Activated gamma-delta T cell treated with Interleukin-2 at 50 U/mL for 16 hours (primary cell): ENCODE results near the gene ZNF407.
A peak's percentile ranks its signal among the peaks of the same experiment; 100 is the strongest.

Source experiments
- DNase-seq: peaks from one replicate; pipeline ENCODE4 v3.0.0-alpha.2; 2020

Gene ZNF407

DNA sequence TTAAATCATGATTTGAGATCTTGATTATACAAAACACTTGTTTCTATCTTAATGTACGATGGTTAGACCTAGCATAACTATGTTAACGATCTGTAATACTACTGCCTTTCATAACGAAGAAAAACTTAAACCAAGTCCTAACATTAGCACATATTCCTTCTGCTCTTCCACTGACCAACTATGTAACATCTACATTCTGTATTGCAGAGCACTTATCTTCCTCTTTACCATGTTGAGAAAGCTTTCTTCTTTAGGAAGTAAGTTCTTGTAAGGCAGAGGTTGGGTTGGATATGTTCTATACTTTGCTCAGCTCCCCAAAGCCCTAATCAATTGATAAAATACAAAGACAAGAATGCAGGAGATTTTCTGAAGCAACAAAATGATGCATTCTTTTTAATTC lies 7.9 kb upstream of the ZNF407 start:
- no peak for DNase-seq

DNA sequence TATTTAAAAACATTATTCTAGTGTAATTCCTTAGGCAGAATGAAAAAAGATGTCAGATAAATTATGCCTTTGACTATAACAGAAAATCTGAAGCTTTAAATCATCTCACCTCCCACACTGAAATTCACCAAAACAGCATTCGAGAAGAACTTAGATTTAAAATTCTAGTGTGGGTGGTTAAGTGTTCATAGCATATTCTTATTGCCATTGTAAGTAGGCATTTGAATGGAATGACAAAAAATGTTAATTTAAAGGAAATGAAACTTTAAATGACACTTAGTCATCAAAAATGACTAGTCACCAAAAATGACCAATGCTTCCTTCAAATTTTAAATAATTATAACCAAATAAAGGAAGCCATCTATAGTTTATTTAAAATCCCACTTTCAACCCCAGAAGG lies 7.0 kb upstream of the ZNF407 start:
- DNase-seq, result no peak

DNA sequence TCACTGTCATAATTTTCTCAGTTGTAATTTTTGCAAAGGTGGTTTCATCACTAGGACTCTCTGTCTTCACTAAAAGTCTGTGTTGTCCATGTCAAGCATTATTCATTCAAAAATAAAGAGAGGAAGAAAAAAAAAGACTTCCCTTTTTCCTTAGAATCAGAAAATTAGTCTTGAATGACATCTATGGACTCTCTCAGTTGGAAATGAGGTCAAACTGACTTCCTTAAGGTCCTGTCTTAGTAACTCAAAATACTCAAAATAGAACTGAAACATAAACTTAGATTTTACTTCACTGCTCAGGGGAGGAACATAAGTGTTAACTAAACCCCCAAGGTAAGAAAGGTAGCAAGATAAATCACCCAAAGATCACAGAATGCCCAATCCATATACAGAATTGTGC lies 2.2 kb upstream of the ZNF407 start:
- DNase-seq, result no peak

DNA sequence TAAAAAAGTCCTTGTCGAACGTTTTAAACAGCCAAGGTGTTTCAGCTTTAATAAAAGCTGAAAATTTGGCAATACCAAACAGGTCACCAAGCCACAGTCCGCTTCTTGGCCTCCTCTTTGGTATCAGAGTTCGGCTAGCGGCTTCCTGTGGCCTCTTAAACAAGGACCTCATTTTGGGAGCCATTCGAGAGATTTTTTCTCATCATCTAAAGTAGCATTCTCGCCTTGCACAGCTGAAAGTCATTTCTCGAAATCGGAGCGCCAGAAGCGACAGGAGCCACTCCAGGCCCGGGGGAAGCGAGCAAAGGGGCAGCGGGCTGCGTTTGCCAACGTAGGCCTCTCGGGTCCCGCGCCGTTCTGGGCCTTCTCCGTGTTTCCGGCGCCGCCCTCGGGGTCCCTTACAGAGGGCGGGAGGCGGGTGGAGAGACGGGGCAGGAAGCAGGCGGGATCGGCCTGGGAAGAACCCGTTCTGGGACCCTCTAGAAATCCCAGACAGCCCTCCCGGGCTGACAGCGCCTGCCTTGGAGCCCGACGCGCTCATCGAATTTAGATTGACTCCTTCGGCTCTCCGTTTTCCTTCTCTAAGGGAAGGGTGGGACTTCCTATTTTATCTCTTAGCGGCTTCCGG lies 522 bp upstream of the ZNF407 start:
- DNase-seq, result peak; percentile 61

DNA sequence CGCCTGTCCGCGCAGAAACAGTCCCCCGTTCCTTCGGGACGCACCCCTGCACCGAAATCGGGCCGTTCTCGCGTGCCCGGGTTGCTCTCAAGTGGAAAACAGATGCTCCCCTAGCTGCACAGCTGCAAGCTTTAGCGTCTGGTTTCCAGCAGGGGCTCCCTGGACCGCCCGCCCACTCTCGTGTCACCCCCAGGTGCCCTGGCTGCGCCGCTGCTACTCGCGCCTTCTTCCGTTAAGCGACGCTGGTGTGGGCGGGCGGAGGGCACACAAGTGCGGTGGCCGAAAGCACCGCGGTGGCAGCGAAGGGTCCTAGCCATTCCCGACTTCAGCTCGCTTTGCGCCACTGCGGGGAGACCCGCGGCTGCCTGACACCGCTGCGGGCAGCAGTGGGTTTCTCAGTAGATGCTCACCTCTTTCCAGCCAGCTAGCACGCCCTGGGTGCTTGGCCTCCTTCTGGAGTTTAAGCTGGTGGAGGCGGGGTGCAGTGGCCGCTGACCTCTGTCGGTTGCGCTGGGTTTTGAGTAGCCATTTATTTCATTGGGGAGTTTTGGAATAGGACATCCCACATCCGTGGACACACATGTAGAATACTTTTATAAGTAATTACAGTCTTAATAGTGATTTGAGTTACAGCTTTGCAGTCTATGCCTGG lies 806 bp downstream of the ZNF407 start:
- peak; percentile 72 for DNase-seq

DNA sequence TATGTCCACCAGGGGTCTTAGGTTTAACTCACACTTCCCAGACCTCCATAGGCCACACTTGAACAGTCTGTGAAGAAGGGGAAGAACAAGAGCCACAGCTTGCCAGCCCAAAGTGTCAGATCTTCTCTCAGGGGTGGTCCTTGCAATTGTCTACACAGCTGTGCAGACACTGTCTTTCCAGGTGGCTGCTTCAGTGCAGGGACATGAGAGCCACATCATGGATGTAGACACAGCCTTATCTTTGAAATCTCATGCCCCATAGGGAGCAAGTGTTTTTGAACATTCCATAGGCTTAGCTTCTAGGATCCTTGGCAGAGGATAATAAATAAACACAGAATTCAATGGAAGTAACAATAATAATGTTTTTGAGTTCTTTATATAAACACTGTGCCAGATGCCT lies 6.7 kb downstream of the ZNF407 start:
- no peak for DNase-seq

DNA sequence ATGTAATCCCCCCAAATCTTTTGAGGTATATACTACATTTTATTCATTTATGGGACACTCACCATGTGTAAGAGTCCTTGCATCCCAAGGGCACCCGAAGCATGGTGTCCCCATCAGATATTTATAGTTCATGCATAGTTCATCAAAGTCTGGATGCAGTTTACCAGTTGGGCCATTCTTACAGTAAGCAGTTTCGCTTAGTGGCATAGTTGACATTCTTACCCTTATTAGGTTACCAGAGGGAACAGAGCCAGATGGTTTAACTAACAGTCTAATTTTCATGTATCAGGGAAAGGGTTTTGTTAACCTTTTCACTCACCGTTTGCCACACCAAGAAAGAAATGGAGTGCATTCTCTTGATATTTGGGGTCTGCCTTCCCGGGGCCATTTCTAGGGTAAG lies 7.1 kb downstream of the ZNF407 start:
- DNase-seq, result no peak

DNA sequence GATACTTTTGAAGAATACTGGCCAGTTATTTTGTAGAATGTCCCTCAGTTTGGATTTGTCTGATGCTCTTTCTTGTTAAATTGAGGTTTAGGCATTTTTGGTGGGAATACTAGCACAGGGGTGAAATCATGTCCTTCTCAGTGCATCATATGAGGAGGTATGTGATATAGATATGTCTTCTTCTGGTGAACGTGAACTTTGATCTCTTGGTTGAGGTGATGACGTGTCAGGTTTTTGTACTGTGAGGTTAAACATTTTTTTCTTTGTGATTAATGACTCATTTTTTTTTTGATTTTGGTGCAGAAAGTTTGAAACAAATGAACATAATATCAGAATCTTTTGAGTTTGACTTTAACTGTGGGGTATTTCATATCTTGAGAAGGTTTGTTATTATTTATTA lies 11.0 kb downstream of the ZNF407 start:
- no peak for DNase-seq

DNA sequence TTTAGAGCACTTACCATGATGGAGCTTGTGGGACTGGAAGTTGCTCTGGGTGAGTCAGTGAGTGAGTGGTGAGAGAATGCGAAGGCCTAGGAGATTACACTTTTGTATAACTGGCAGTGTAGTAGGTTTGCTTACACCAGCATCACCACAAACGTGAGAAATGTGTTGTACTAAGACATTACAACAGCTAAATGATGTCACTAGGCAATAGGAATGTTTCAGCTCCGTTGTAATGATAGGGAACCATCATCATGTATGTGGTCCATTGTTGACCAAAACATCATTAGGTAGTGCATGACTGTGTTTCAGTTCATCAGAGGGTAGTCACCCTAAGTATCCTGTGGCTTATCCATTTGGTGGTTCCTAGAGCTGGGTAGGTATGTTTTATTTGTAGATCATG lies 11.9 kb downstream of the ZNF407 start:
- DNase-seq, result no peak

DNA sequence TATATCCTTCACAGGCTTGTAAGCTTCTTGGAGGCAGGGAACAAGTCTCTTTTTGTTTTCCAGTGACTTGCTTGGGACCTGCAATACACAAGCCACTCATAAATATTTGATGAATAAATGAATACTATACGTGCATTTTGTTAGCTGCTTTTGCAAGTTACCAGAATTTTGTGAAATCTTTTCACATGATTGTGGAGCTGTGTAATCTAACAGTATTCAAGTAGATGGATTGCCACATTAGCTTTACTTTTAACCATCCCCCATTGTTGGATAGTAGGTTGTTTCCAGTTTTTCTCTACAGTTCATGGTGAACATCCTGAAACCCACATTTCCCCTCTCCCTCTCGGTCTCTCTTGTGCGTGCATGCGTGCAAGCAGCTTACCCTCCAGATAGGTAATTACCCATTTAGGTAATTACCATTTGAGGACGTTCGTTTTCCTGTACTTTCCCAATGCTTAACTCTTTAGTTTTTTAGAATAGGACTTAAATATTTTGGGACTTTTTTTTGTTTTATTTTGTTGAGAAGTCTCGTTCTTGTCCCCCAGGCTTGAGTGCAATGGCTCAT lies 12.5 kb downstream of the ZNF407 start:
- no peak for DNase-seq

DNA sequence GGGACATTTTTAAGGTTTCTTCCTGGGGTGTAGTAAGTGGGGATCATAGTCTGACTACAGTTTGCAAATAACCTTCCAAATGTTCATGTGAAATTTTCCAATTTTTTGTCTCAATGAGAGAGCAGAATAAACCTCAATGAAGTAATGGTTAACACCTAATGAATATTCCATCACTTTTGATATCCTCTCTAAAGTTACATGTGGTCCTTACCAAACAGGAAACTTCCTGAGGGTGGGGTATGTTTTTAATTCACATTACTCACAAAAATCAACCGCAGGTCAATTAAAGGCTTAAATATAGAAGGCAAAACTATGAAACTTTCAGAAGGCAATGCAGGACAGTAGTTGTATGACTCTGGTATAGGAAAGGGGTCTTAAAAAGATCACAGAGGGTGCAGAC lies 13.2 kb downstream of the ZNF407 start:
- no peak for DNase-seq

DNA sequence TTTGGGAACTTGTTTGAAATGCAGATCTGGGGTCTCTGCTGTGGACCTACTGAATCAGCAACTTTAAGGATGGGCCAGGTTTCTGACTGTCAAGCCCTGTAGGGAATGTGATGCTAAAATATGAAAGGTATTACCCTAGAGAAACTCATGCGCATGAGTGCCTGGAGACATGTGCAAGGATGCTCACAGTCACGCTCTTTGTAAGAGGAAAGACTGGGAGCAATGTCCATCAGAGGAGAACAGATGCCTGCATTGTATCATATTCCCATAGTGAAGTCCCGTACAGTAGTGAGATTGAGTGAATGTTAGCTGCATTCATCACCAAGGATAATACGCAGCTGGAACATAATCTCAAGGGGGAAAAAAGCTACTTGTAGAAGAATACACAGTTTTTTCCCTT lies 14.1 kb downstream of the ZNF407 start:
- DNase-seq, result no peak

DNA sequence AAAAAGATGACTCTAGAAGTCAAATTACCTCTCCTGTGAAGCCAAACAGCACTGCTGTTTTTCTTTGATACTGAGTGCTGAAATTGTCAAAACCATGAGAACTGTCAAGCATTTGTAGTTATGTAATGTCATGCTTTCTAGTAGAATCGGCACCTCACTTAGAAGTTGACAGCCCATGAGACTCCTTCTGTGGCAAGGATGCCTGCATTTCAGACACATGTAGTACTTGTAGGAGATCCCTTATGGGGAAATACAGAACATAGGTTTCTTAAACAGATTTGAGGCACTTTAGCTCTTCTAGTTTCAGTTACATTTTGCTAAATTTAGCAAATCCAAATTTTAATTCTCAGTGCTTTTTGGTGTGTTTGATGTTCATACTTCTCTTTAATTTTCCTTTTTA lies 15.7 kb downstream of the ZNF407 start:
- DNase-seq, result no peak

DNA sequence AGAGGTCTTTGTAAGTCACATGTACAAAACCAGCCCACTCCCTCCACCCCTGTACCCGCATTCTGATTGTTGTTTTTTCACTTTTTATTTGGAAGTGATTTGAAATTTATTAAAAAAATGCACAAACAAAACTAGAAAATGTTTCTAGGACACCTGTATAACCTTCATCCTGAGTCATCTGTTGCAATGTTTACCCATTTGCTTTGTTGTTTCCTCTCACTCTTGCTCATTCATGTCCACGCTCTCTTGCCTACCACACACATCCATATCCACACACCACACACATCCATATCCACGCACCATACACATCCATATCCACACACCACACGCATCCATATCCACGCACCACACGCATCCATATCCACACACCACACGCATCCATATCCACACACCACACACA lies 18.8 kb downstream of the ZNF407 start:
- DNase-seq, result no peak

DNA sequence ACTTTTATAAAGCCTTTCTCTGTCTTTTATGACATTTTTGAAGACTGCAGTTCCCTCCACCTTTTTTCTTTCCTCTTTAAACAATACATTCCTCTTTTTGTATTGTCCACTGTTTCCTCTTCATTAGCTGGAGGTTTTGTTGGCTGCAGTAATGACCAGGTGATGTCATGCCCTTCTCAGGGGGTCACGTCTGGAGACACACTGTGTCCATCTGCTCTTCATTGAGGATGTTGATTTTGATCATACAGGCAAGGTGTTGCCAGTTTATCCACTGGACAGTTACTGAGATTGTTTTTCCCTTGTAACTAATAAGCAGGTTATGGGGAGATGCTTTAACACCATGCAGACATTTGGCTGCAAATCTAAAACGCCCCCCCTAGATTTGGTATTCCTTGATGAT lies 19.8 kb downstream of the ZNF407 start:
- no peak for DNase-seq

DNA sequence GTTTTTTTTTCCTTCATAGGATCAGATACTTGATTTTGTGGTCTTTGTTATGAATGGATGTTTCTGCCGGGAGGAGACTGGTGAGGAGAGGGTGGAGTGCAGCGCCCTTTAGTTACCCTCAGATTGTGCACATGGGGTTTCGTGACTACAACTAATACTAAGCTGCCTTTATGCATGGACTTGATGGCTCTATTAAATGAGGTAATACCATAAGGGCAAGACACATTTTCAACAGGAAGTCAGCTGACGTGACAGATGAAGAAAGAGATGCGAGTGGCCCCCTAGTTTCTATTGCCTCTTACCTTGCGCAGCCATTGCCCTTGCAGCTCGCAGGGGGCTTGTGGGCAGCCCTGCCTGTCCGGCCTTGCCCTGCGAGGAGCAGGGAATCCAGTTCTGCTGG lies 24.4 kb downstream of the ZNF407 start:
- DNase-seq, result no peak

DNA sequence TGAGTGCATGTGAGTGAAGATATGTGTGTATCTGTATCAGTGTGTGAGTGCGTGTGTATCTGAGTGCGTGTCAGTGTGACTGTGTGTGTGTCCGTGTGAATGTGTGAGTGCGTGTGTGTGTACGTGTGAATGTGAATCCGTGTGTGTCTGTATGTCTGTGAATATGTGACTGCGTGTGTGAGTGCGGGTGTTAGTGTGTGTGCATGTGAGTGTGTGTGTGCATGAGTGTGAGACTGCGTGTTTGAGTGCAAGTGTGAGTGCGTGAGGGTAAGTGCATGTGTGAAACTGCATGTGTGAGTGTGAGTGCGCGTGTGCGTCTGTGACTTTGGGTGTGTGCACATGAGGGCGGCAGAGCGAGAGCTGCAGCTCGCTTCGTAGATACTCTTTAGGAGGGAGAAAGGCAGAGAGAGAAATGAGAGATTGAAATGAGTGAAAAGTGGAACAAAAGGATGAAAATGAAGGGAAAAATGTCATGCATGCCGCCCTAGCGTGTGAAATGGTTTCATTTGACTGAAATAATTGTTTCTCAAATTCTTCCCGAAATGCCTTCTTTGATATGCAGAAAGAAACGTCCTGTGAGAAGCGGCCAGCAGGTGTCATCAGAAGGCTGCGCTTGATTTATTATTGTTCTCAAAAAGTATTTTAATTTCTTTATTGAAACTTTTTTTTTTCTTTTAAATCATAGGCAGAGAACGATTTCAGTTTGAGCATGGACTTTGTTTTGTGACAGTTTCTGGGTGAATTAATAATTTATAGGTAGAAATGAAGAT lies 25.6 kb downstream of the ZNF407 start:
- DNase-seq, result peak; percentile 25

DNA sequence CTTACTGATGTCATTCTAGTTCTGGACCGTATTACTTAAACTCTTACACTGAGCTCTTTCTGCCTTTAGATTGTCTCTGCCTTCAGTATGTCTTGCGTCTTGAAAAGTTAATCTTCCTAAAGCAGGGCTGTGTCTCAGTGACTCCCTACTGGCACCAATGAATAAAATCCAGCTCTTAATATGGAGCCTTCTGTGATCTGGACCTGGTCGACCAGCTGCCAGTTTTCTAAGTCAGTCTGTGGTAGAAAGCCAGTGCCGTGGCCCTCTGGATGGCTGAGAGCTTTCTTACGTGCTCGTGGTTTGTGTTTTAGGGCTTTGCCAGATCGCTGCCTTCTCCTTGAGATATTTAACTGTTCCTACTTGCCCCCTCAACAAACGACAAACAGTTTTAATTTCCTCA lies 26.8 kb downstream of the ZNF407 start:
- DNase-seq, result no peak

DNA sequence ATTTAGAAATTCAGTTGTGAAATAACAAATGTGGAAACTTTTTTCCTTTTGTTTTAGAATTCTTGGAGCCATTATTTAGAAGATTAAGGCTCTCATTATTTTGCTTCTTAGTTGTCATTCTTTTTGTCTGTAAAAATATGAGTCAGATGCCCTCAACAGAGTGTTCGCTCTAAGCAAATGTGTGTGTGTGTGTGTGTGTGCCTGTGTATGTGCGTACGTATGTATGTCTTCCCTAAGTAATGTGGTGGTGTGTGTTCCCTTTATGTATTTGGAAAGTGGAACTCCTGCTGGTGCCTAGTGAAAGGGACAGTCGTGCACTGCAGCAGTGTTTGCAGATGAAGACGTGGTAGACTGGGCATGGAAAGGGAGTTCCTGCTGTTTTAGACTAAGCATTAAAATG lies 27.5 kb downstream of the ZNF407 start:
- DNase-seq, result no peak

DNA sequence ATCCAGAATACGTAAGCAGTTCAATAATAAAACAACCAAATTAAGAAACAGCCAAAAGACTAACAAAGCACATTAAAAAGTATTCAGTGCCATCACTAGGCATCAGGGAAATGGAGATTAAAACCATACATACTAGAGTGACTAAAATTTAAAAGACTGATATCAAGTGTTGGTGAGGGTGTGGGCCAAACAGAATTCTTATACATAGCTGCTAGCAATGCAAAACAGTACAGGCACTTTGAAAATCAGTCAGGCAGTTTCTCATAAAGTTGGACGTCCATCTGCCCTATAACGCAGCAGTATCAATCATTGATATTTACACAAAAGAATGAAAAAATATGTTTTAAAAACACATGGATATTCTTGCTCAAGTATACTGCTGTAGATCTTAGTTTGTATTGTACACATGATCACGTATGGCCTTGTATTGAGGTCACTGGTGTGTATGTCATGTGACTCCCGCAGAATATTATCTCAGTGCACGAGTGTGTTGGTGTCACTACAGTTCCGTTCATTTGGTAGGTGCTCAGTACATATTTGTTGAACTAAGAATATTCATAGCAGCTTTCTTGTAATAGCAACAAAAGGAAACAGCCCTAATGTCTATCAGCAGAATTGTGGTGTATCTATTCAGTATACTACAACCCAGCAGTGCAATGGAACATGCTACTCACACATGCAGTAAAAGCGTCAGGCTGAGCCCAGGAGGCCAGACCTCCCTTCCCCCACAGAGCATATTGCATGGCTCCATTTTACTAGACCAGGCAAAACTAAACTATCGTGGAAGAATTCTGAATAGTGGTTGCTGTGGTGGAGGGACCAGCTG lies 28.6 kb downstream of the ZNF407 start:
- no peak for DNase-seq

DNA sequence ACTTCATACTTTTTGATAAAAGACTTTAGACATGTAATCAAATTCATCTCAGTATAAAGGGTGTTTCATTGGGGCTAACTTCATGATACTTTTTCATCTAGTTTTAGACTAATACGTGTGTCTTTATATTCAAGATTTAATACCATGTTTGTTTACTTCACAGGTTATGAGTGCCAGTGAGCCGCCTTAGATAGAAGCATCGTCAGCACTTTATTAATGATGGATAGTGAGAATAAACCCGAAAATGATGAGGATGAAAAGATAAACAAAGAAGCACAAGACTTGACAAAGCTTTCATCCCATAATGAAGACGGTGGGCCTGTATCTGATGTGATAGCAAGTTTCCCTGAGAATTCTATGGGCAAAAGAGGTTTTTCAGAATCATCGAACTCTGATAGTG lies 33.1 kb downstream of the ZNF407 start:
- no peak for DNase-seq

DNA sequence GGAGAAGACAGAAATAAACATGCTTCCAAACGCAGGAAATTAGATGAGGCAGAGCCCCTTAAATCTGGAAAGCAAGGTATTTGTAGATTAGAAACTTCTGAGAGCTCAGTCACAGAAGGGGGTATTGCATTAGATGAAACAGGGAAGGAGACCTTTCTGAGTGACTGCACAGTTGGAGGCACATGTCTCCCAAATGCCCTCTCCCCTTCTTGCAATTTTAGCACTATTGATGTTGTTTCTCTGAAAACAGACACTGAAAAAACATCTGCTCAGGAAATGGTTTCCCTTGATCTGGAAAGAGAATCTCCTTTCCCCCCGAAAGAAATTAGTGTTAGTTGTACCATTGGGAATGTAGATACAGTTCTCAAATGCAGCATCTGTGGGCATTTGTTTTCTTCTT lies 33.5 kb downstream of the ZNF407 start:
- no peak for DNase-seq
